Endothelial cell of umbilical vein (primary cell): Measurements from ENCODE around the gene PRR5L. TPM values are rescaled to one million over a fixed set of nuclear protein-coding genes. Genes with fewer than 3 reads are reported as not detected.

Experiments used
- BruUV-seq: library from RNA; stranded (reverse); fragments of 400-500 nt; replicated peaks from 2 replicates; lab custom pipeline; 2021; lab: Mats Ljungman, UMichigan
- CTCF ChIA-PET: fragments of 300-600, 350-600 bp; sonication (Branson Sonifier 250); formaldehyde crosslinking; loops from one replicate; lab custom pipeline; 2021; ENCODE audit warnings: antibody characterized with exemption, inconsistent platforms; lab: Charles Lee
- POLR2A ChIA-PET: fragments of 300-600, 350-600 bp; sonication (Branson Sonifier 250); formaldehyde crosslinking; loops from one replicate; lab custom pipeline; 2021; ENCODE audit warnings: antibody characterized with exemption, inconsistent platforms; lab: Charles Lee
- DNase-seq: peaks from one replicate; pipeline ENCODE4 v3.0.0-alpha.2; 2011; ENCODE audit warnings: low read depth, low spot score
- FAIRE-seq: peaks from 2 replicates; lab custom pipeline; 2011; peaks lifted over from hg19 to GRCh38; lab: Jason Lieb, UNC
- H2AFZ ChIP-seq: 2 replicates; pipeline ENCODE4 v1.6.0; 2012; ENCODE audit warnings: low read depth, low read length, control low read depth, inconsistent platforms
- H3K27ac ChIP-seq: 2 replicates; pipeline ENCODE4 v1.5.1; 2011; ENCODE audit warnings: low read depth, mild to moderate bottlenecking, control low read depth, low read length, moderate library complexity; ENCODE audit not compliant: insufficient read depth
- H3K27me3 ChIP-seq, 2 experiments: 2 replicates each; pipeline versions ENCODE4 v1.6.0 to v1.6.1; 2011; ENCODE audit warnings: low read length in 2 of 2, mixed read lengths in 1 of 2; ENCODE audit not compliant: control insufficient read depth in 2 of 2, insufficient read depth in 2 of 2
- H3K36me3 ChIP-seq, 2 experiments: 2 replicates in 1 of 2; 3 replicates in 1 of 2; pipeline ENCODE4 v1.5.1; 2011; ENCODE audit warnings: low read length in 2 of 2, mild to moderate bottlenecking in 1 of 2, moderate library complexity in 1 of 2; ENCODE audit not compliant: control insufficient read depth in 2 of 2, insufficient read depth in 2 of 2; ENCODE audit errors: extremely low read depth in 1 of 2
- H3K4me1 ChIP-seq: 3 replicates; pipeline ENCODE4 v1.5.1; 2011; ENCODE audit warnings: mild to moderate bottlenecking, low read length; ENCODE audit not compliant: control insufficient read depth, insufficient read depth; ENCODE audit errors: extremely low read depth
- H3K4me2 ChIP-seq: 2 replicates; pipeline ENCODE4 v1.6.1; 2011; ENCODE audit warnings: low read length, control low read depth, mixed read lengths; ENCODE audit not compliant: insufficient read depth
- H3K4me3 ChIP-seq, 3 experiments: fragments of 200-600 bp in 1 of 3; sonication (generic), shearing (Covaris generic) in 1 of 3; replicated peaks in 1 of 3; 2 replicates each; pipeline ENCODE4 v1.5.1; 2011 to 2016; ENCODE audit warnings: control low read depth in 3 of 3, low read length in 3 of 3, mild to moderate bottlenecking in 2 of 3, inconsistent platforms in 1 of 3, low read depth in 1 of 3, moderate library complexity in 1 of 3; ENCODE audit not compliant: insufficient read depth in 1 of 3
- H3K79me2 ChIP-seq: 2 replicates; pipeline ENCODE4 v1.6.0; 2012; ENCODE audit warnings: low read length, inconsistent platforms; ENCODE audit not compliant: control insufficient read depth, insufficient read depth
- H3K9ac ChIP-seq: replicated peaks from 2 replicates; pipeline ENCODE3; 2011; ENCODE audit warnings: low read length, control low read depth; ENCODE audit not compliant: insufficient read depth; ENCODE audit errors: extremely low read depth
- H3K9me1 ChIP-seq: replicated peaks from 3 replicates; pipeline ENCODE4 v1.6.0; 2011; ENCODE audit warnings: mild to moderate bottlenecking, low read length; ENCODE audit not compliant: control insufficient read depth, insufficient read depth; ENCODE audit errors: extremely low read depth
- H3K9me3 ChIP-seq: replicated peaks from 2 replicates; pipeline ENCODE4 v1.5.1; 2012; ENCODE audit warnings: low read length, inconsistent platforms; ENCODE audit not compliant: control insufficient read depth, insufficient read depth
- H4K20me1 ChIP-seq: replicated peaks from 2 replicates; pipeline ENCODE3; 2011; ENCODE audit warnings: mild to moderate bottlenecking, low read length; ENCODE audit not compliant: control insufficient read depth, insufficient read depth; ENCODE audit errors: extremely low read depth
- CTCF ChIP-seq, 2 donors: IDR thresholded peaks; 1 replicate in 1 of 2; 2 replicates in 1 of 2; pipeline ENCODE4 v1.5.1; 2011; ENCODE audit warnings: low read length in 2 of 2, mild to moderate bottlenecking in 2 of 2, moderate library complexity in 2 of 2, control low read depth in 1 of 2, inconsistent platforms in 1 of 2, low read depth in 1 of 2; ENCODE audit not compliant: insufficient read depth in 1 of 2; ENCODE audit errors: extremely low read depth in 1 of 2
- EZH2 ChIP-seq: IDR thresholded peaks from 2 replicates; pipeline ENCODE4 v1.6.1; 2012; ENCODE audit warnings: borderline replicate concordance, low read depth, mild to moderate bottlenecking, moderate library complexity, low read length, inconsistent platforms; ENCODE audit not compliant: severe bottlenecking
- FOS ChIP-seq: IDR thresholded peaks from 2 replicates; pipeline ENCODE4 v1.6.1; 2011; ENCODE audit warnings: mild to moderate bottlenecking, low read length, moderate library complexity, borderline replicate concordance; ENCODE audit not compliant: insufficient read depth
- GATA2 ChIP-seq: IDR thresholded peaks from 2 replicates; pipeline ENCODE4 v1.7.0; 2011; ENCODE audit warnings: low read depth, mild to moderate bottlenecking, moderate library complexity, mixed read lengths, low read length; ENCODE audit not compliant: insufficient read length, insufficient read depth
- JUN ChIP-seq: IDR thresholded peaks from 2 replicates; pipeline ENCODE4 v1.6.1; 2011; ENCODE audit warnings: borderline replicate concordance, low read depth; ENCODE audit not compliant: insufficient read length, insufficient read depth
- MYC ChIP-seq: IDR thresholded peaks from one replicate; pipeline ENCODE4 v1.6.1; 2011; ENCODE audit warnings: mild to moderate bottlenecking, low read depth, low read length
- POLR2A ChIP-seq: IDR thresholded peaks from 2 replicates; pipeline ENCODE4 v1.6.1; 2012; ENCODE audit warnings: low read depth, mild to moderate bottlenecking, control low read depth, low read length
- POLR2AphosphoS5 ChIP-seq: IDR thresholded peaks from 2 replicates; pipeline ENCODE4 v1.6.1; 2012; ENCODE audit warnings: low read depth, mild to moderate bottlenecking, control low read depth, low read length, moderate library complexity; ENCODE audit not compliant: insufficient read depth
- dilution Hi-C: fragments of 300-500 bp; cut with MboI; formaldehyde crosslinking; loops from one replicate; pipeline ENCODE4 v1.15.0; 2019; ENCODE audit warnings: low sequenced_read_pairs; ENCODE audit not compliant: extremely low pct_ligation_motif_present
- intact Hi-C: fragments of 100-400 bp; cut with micrococcal nuclease; formaldehyde crosslinking; loops from one replicate; pipeline ENCODE4 v1.10.0; 2022
- polyA plus RNA-seq, 4 experiments: library from polyadenylated mRNA; depleted of rRNA in 3 of 4; stranded (reverse) in 3 of 4; unstranded in 1 of 4; fragments of >200 nt; gene quantifications; 2 replicates each; pipeline versions ENCODE4 v1.2.1 to v1.2.3, GENCODE V29; 2011 to 2012; ENCODE audit warnings: missing spikeins in 1 of 4
- total RNA-seq: library from RNA; stranded (reverse); gene quantifications from 2 replicates; pipeline ENCODE4 v1.2.3, GENCODE V29; 2021
- TF ChIP-seq, protein P1 (sequence below): IDR thresholded peaks from 2 replicates; pipeline ENCODE4 v1.6.1; 2011; ENCODE audit not compliant: insufficient read depth, insufficient read length

Gene PRR5L
- total and polyA plus RNA-seq, 2 donors (not counting 3 experiments of a cell fraction or from before 2014, with no cell fraction given), result 2.5 to 6.1 TPM

GRCh38 chr11:36311926-36312595, 16.0 kb downstream of the PRR5L start:
- Histone ChIP-seq H2AFZ (no peak overlapping the region), H3K4me1 (no peaks in the 10 kb centered on the region), H3K4me2 (no peak overlapping the region), H3K9ac (no peak overlapping the region), H3K79me2 (no peaks in the 10 kb centered on the region), H3K9me1 (no peaks in the 10 kb centered on the region), H3K9me3 (no peaks in the 10 kb centered on the region), H3K27ac (no peak overlapping the region), H3K36me3 (no peaks in the 10 kb centered on the region), H4K20me1 (no peaks in the 10 kb centered on the region), H3K27me3 (peaks cover 15 to 28% of the 10 kb centered on the region in 2 experiments), H3K4me3 (no peak overlapping the region)
- CTCF ChIA-PET, result no interaction called here
- TF ChIP-seq JUN (no peak), POLR2AphosphoS5 (no peak), EZH2 (no peak), FOS (no peak)
- intact Hi-C loops, result no loop called here
- dilution Hi-C loops, result no loop called here
- POLR2A ChIA-PET, result no interaction called here
- no peak for DNase-seq
- no TSS peak for BruUV-seq
- FAIRE-seq, result no peak

DNA sequence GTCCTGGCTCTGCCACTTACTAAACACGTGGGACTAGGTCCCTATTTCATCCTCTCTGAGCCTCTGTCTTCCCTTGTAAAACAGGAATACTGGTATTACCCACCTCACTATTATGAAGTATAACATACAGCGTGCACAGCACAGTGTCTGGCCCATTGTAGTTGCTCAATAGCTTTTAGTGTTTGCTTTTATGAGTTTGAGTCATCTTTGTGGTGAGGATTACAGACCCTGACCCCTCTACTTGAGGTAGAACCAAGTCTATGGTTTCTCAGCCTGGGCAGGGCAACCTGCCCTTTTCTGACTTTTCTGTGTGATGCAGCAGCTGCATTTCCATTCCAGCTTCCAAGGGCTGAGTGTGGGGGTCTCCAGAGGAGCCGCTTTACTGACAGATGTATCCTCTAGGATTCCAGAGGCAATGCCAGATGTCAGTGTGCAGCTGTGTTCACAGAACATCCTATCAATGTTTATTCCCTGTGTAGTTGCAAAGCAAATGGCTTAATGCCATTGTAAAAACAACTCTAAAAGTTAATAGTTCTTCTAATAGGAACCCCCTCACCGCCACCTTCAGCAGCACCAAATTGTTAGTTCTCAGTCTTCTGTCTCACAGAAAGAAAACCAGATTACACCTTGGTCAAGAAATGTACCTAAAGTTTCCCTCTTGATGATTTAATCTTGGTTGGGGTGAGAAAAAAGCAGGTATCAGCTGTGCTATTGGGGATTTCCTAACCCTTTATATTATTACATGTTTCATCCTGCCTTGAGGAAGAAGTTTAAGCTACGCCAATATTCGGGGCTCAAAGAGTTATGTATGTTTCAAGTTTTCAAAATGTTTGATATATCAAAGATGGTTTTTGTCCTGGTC, 16.8 kb downstream of the PRR5L start:
- H3K9me3 ChIP-seq, result no peaks in the 10 kb centered on the region
- BruUV-seq, result no TSS peak
- no peak overlapping the region for H3K9ac ChIP-seq
- no peak overlapping the region for H3K4me2 ChIP-seq
- no peak overlapping the region for H2AFZ ChIP-seq
- ChIA-PET POLR2A (no interaction called here), CTCF (no interaction called here)
- dilution Hi-C loops (no loop called here), intact Hi-C loops (no loop called here)
- no peak for DNase-seq
- H3K79me2 ChIP-seq, result no peaks in the 10 kb centered on the region
- no peaks in the 10 kb centered on the region for H3K9me1 ChIP-seq
- H3K36me3 ChIP-seq, result no peaks in the 10 kb centered on the region
- no peak overlapping the region for H3K4me3 ChIP-seq
- H3K27ac ChIP-seq, result no peak overlapping the region
- no peaks in the 10 kb centered on the region for H3K4me1 ChIP-seq
- TF ChIP-seq CTCF (IDR thresholded peaks at IDR 0.05; ENCODE audit: extremely low read depth in 1 of 2, insufficient read depth in 1 of 2, low read depth in 1 of 2, low read length in 2 of 2) (no peak), MYC (no peak), FOS (no peak), GATA2 (no peak), POLR2AphosphoS5 (no peak), POLR2A (no peak), JUN (no peak), EZH2 (no peak)
- TF ChIP-seq, protein P1, sequence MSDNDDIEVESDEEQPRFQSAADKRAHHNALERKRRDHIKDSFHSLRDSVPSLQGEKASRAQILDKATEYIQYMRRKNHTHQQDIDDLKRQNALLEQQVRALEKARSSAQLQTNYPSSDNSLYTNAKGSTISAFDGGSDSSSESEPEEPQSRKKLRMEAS, result no peak
- H4K20me1 ChIP-seq, result no peaks in the 10 kb centered on the region
- no peak for FAIRE-seq
- H3K27me3 ChIP-seq, result peaks cover 16 to 29% of the 10 kb centered on the region in 2 experiments
